CD4-positive, alpha-beta T cell treated with Interleukin-17A for 1 hour (primary cell): Measurements from ENCODE around the gene MMP12.
"Not testable (repeated sequence)": the region's sequence is repeated elsewhere in the genome, so short reads cannot be mapped to it uniquely, and the experiment has no call there.

Experiments used
- DNase-seq: peaks from one replicate; pipeline ENCODE4 v3.0.0-alpha.2; 2020

Gene MMP12

GRCh38 chr11:102874852-102875251 is at the start of gene MMP12:
Gene MMP12, minus strand, starts transcription at chr11:102874982. Its CDS starts 45 bp downstream, at chr11:102874937.
- no peak for DNase-seq

- DNase-seq = no peak
Observed at GRCh38 chr11:102921587-102922220, 46.9 kb upstream of the MMP12 start.

GRCh38 chr11:102920118-102920684 is 45.4 kb upstream of the MMP12 start:
- DNase-seq = peak; percentile 15

GRCh38 chr11:102915044-102915375 is 40.2 kb upstream of the MMP12 start:
- no peak for DNase-seq

GRCh38 chr11:102914238-102915043 is 39.7 kb upstream of the MMP12 start:
- DNase-seq = peak; percentile 4

- DNase-seq = no peak
Observed at GRCh38 chr11:102912482-102912830, 37.7 kb upstream of the MMP12 start.

GRCh38 chr11:102911758-102912481 is 37.1 kb upstream of the MMP12 start:
- DNase-seq = no peak

- not testable (repeated sequence) for DNase-seq
Observed at GRCh38 chr11:102905848-102906247, 31.1 kb upstream of the MMP12 start.

GRCh38 chr11:102903895-102904294 is 29.1 kb upstream of the MMP12 start:
- not testable (repeated sequence) for DNase-seq

GRCh38 chr11:102900346-102900745 is 25.6 kb upstream of the MMP12 start:
- no peak for DNase-seq

- no peak for DNase-seq
Observed at GRCh38 chr11:102891736-102892135, 17.0 kb upstream of the MMP12 start.

GRCh38 chr11:102886999-102887398 is 12.2 kb upstream of the MMP12 start:
- no peak for DNase-seq

- DNase-seq = no peak
Observed at GRCh38 chr11:102883141-102883540, 8.4 kb upstream of the MMP12 start.

- no peak for DNase-seq
Observed at GRCh38 chr11:102882389-102883024, 7.7 kb upstream of the MMP12 start.

- DNase-seq = no peak
Observed at GRCh38 chr11:102879801-102880200, 5.0 kb upstream of the MMP12 start.

- no peak for DNase-seq
Observed at GRCh38 chr11:102878595-102878994, 3.8 kb upstream of the MMP12 start.

- not testable (repeated sequence) for DNase-seq
Observed at GRCh38 chr11:102869354-102869964, 5.3 kb downstream of the MMP12 start.

GRCh38 chr11:102868339-102868738 is 6.4 kb downstream of the MMP12 start:
- no peak for DNase-seq

- no peak for DNase-seq
Observed at GRCh38 chr11:102864724-102865123, 10.1 kb downstream of the MMP12 start.

GRCh38 chr11:102853956-102854355 is 20.8 kb downstream of the MMP12 start:
- DNase-seq = no peak

- DNase-seq = no peak
Observed at GRCh38 chr11:102853055-102853454, 21.7 kb downstream of the MMP12 start.

- DNase-seq = no peak
Observed at GRCh38 chr11:102850973-102851745, 23.6 kb downstream of the MMP12 start.
